ENCODE results near the gene PRDM5.
A peak's percentile ranks its signal among the peaks of the same experiment; 100 is the strongest.

Gene PRDM5

GRCh38 chr4:120861852-120862251, 60.7 kb downstream of the PRDM5 start:
- H3K4me3 ChIP-seq (ENCODE audit: low read depth, low read length): no peak overlapping the region
- DNase-seq (ENCODE audit: low read depth): no peak
- TF ChIP-seq CTCF (conservative IDR thresholded peaks at IDR 0.05; ENCODE audit: low read depth, low read length): no peak

GRCh38 chr4:120858776-120859175, 63.8 kb downstream of the PRDM5 start:
- no peak for TF ChIP-seq CTCF (conservative IDR thresholded peaks at IDR 0.05; ENCODE audit: low read depth, low read length)
- DNase-seq (ENCODE audit: low read depth): no peak
- no peak overlapping the region for H3K4me3 ChIP-seq (ENCODE audit: low read depth, low read length)

- DNase-seq (ENCODE audit: low read depth): peak; percentile 15
- TF ChIP-seq CTCF (conservative IDR thresholded peaks at IDR 0.05; ENCODE audit: low read depth, low read length): no peak
- H3K4me3 ChIP-seq (ENCODE audit: low read depth, low read length): no peak overlapping the region
These were observed 65.2 kb downstream of the PRDM5 start for GRCh38 chr4:120857312-120857711.

- no peak overlapping the region for H3K4me3 ChIP-seq (ENCODE audit: low read depth, low read length)
- no peak for TF ChIP-seq CTCF (conservative IDR thresholded peaks at IDR 0.05; ENCODE audit: low read depth, low read length)
- DNase-seq (ENCODE audit: low read depth): no peak
These were observed 66.2 kb downstream of the PRDM5 start for GRCh38 chr4:120856294-120856693.

GRCh38 chr4:120855307-120856001, 67.1 kb downstream of the PRDM5 start:
- no peak for TF ChIP-seq CTCF (conservative IDR thresholded peaks at IDR 0.05; ENCODE audit: low read depth, low read length)
- DNase-seq (ENCODE audit: low read depth): no peak
- no peak overlapping the region for H3K4me3 ChIP-seq (ENCODE audit: low read depth, low read length)

GRCh38 chr4:120853161-120853935, 69.2 kb downstream of the PRDM5 start:
- no peak for TF ChIP-seq CTCF (conservative IDR thresholded peaks at IDR 0.05; ENCODE audit: low read depth, low read length)
- DNase-seq (ENCODE audit: low read depth): peak; percentile 54
- H3K4me3 ChIP-seq (ENCODE audit: low read depth, low read length): no peak overlapping the region
